GM13976 (cell line): ENCODE measurements around the gene KCTD18.

Experiments used
- DNase-seq: peaks from one replicate; pipeline ENCODE4 v3.0.0; 2012; ENCODE audit warnings: low spot score
- CTCF ChIP-seq: IDR thresholded peaks from 2 replicates; pipeline ENCODE4 v1.5.1; 2012; ENCODE audit warnings: borderline replicate concordance, mild to moderate bottlenecking; ENCODE audit not compliant: insufficient read depth; ENCODE audit errors: extremely low read depth, missing control alignments, control extremely low read depth
- in situ Hi-C: fragments of 300-500 bp; cut with MboI; formaldehyde crosslinking; loops from one replicate; pipeline ENCODE4 v1.12.0; 2022; ENCODE audit warnings: low sequenced_read_pairs, mixed read lengths, inconsistent platforms; ENCODE audit not compliant: unreplicated experiment

The KCTD18 gene

GRCh38 chr2:200509235-200509611 lies 645 bp downstream of the KCTD18 start:
- DNase-seq: peak; percentile 34
- in situ Hi-C loops: no loop called here
- no peak for TF ChIP-seq CTCF

- in situ Hi-C loops: no loop called here
- DNase-seq: no peak
- TF ChIP-seq CTCF: no peak
Measured at GRCh38 chr2:200507179-200507578, 2.7 kb downstream of the KCTD18 start.

DNA sequence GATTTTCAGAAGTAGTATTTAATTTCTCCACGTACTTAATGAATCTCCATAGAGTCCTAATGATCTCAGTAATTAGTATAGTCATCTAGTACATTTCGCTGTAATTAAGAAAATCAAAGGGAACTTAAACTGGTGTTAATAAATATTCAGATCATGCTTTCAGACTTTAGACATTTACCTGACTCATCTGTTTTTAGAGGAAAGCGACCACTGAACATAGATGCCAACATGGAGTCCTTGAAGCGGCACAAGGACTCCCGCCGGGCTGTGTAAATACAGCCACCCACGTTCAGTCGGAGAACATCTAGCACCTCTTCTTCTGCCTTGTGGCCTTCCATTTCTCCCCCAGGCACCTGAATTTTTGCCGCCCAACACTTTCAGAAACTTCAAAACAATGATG lies 3.2 kb downstream of the KCTD18 start:
- no peak for TF ChIP-seq CTCF
- DNase-seq: no peak
- in situ Hi-C loops: no loop called here

GRCh38 chr2:200502196-200502595 lies 7.7 kb downstream of the KCTD18 start:
- in situ Hi-C loops: no loop called here
- DNase-seq: no peak

DNA sequence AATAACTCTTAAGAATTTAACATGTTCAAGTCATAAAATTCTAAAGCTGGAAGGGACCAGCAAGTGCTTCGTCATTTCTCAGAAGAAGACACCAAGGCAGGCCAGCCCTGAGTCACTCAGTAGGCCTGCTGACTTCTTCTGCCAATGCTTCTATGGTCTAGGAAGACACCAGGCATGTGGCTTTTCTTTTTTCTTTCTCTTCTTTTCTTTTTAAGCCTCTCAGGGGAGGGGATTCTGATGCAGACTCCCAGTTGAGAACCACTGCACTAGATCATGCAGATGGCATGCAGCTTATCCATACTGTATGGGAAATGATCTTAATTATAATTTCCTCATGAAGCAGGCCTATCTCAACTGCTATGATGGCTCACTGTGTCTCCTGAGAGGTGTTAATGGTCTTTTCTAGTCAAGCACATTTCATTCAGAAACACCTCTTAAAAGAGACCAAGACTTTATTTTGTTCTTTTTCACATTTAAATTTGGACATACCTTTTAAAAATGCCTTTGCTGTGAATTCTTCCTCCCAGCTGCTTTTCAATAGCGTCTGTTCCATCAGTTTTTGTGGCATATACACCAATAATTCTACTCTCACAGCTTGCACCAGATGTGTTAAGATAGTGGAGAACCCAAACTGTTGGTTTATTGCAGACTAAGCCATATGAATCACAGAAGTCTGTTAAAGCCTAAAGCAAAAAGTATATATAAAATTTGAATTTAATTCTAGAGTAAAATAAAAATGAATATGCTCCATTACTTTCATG lies 11.3 kb downstream of the KCTD18 start:
- DNase-seq: no peak
- in situ Hi-C loops: no loop called here
- TF ChIP-seq CTCF: no peak

More at GRCh38 chr2:200502196-200502595, 7.7 kb downstream of the KCTD18 start:
- no peak for TF ChIP-seq CTCF

DNA sequence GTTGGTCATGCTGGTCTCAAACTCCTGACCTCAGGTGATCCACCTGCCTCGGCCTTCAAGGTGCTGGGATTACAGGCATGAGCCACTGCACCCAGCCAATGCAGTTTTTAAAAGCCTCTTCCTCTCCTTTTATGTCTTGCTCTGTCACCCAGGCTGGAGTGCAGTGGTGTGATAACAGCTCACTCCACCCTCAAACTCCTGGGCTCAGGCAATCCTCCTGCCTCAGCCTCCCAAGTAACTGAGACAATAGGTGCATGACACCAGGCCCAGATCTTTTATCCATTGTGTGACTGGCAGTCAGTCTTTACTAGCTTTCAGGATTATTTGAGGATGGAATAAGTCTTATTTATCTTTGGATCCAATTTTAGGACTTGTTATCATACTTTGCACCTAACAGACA lies 13.2 kb downstream of the KCTD18 start:
- no peak for DNase-seq
- no peak for TF ChIP-seq CTCF
- in situ Hi-C loops: no loop called here
